Measurements from ENCODE around the gene TKT.

Gene TKT

GRCh38 chr3:53240989-53241972 is 14.5 kb downstream of the TKT start:
- no peak for DNase-seq (ENCODE audit: low read depth in 2 of 2)

- DNase-seq (ENCODE audit: low read depth in 2 of 2): no peak
These were observed 16.0 kb downstream of the TKT start for GRCh38 chr3:53239800-53240199.

- DNase-seq (ENCODE audit: low read depth in 2 of 2): no peak
These were observed 16.9 kb downstream of the TKT start for GRCh38 chr3:53238886-53239285.

GRCh38 chr3:53238051-53238850 is 17.6 kb downstream of the TKT start:
- DNase-seq (ENCODE audit: low read depth in 2 of 2): no peak

- DNase-seq (ENCODE audit: low read depth in 2 of 2): no peak
These were observed 19.5 kb downstream of the TKT start for GRCh38 chr3:53236112-53236841.

GRCh38 chr3:53235545-53235944 is 20.3 kb downstream of the TKT start:
- DNase-seq (ENCODE audit: low read depth in 2 of 2): no peak

- DNase-seq (ENCODE audit: low read depth in 2 of 2): no peak
These were observed 21.0 kb downstream of the TKT start for GRCh38 chr3:53234841-53235232.

- DNase-seq (ENCODE audit: low read depth in 2 of 2): no peak
These were observed 21.5 kb downstream of the TKT start for GRCh38 chr3:53234130-53234840.

- no peak for DNase-seq (ENCODE audit: low read depth in 2 of 2)
These were observed 23.0 kb downstream of the TKT start for GRCh38 chr3:53232641-53233377.

GRCh38 chr3:53231532-53232511 is 24.0 kb downstream of the TKT start:
- no peak for DNase-seq (ENCODE audit: low read depth in 2 of 2)

GRCh38 chr3:53230789-53231188 is 25.0 kb downstream of the TKT start:
- DNase-seq (ENCODE audit: low read depth in 2 of 2): no peak

- no peak for DNase-seq (ENCODE audit: low read depth in 2 of 2)
These were observed 25.7 kb downstream of the TKT start for GRCh38 chr3:53230041-53230621.

GRCh38 chr3:53229606-53230005 is 26.2 kb downstream of the TKT start:
- no peak for DNase-seq (ENCODE audit: low read depth in 2 of 2)

- DNase-seq (ENCODE audit: low read depth in 2 of 2): no peak
These were observed 26.7 kb downstream of the TKT start for GRCh38 chr3:53229171-53229570.

- no peak for DNase-seq (ENCODE audit: low read depth in 2 of 2)
These were observed 27.6 kb downstream of the TKT start for GRCh38 chr3:53227993-53228885.

GRCh38 chr3:53226841-53227407 is 28.9 kb downstream of the TKT start:
- DNase-seq (ENCODE audit: low read depth in 2 of 2): no peak

- no peak for DNase-seq (ENCODE audit: low read depth in 2 of 2)
These were observed 29.5 kb downstream of the TKT start for GRCh38 chr3:53226142-53226840.
